GM23248 (cell line): ENCODE data around the gene GPC1. TPM values are rescaled to one million over a fixed set of nuclear protein-coding genes. Genes with fewer than 3 reads are reported as not detected.

Experiments
- DNase-seq: peaks from one replicate; pipeline ENCODE4 v3.0.0-alpha.2; 2015
- H2AFZ ChIP-seq: fragments of 200-600 bp; sonication (generic); 2 replicates; pipeline ENCODE4 v1.6.1; 2016; ENCODE audit warnings: antibody characterized with exemption
- H3F3A ChIP-seq: fragments of 200-600 bp; sonication (generic); 2 replicates; pipeline ENCODE4 v1.6.1; 2016; ENCODE audit warnings: mild to moderate bottlenecking, antibody characterized with exemption, mixed run types; ENCODE audit not compliant: insufficient read depth
- H3K27ac ChIP-seq: fragments of 200-600 bp; sonication (generic); 2 replicates; pipeline ENCODE4 v1.5.1; 2016; ENCODE audit warnings: mild to moderate bottlenecking
- H3K27me3 ChIP-seq: fragments of 200-600 bp; sonication (generic); replicated peaks from 2 replicates; pipeline ENCODE4 v1.6.1; 2016; ENCODE audit warnings: mild to moderate bottlenecking; ENCODE audit not compliant: insufficient read depth
- H3K36me3 ChIP-seq: fragments of 200-600 bp; sonication (generic); 2 replicates; pipeline ENCODE4 v1.6.1; 2016; ENCODE audit warnings: low read depth, mild to moderate bottlenecking
- H3K4me1 ChIP-seq: fragments of 200-600 bp; sonication (generic); 2 replicates; pipeline ENCODE4 v1.6.1; 2016; ENCODE audit warnings: mild to moderate bottlenecking; ENCODE audit not compliant: insufficient read depth
- H3K4me2 ChIP-seq: fragments of 200-600 bp; sonication (generic); one replicate; pipeline ENCODE4 v1.6.1; 2016; ENCODE audit warnings: mild to moderate bottlenecking; ENCODE audit not compliant: unreplicated experiment
- H3K4me3 ChIP-seq: fragments of 200-600 bp; sonication (generic); 2 replicates; pipeline ENCODE4 v1.5.1; 2016; ENCODE audit warnings: mild to moderate bottlenecking
- H3K79me2 ChIP-seq: fragments of 200-600 bp; sonication (generic); 2 replicates; pipeline ENCODE4 v1.6.1; 2016; ENCODE audit warnings: mild to moderate bottlenecking; ENCODE audit not compliant: insufficient read depth
- H3K9ac ChIP-seq: fragments of 200-600 bp; sonication (generic); 2 replicates; pipeline ENCODE4 v1.6.1; 2016; ENCODE audit warnings: mild to moderate bottlenecking
- H3K9me2 ChIP-seq: fragments of 200-600 bp; sonication (generic); 2 replicates; pipeline ENCODE4 v1.6.1; 2016; ENCODE audit warnings: mixed run types, mild to moderate bottlenecking, moderate library complexity; ENCODE audit not compliant: insufficient read depth
- H3K9me3 ChIP-seq: fragments of 200-600 bp; sonication (generic); one replicate; pipeline ENCODE4 v1.6.1; 2017; ENCODE audit warnings: low read depth
- H4K20me1 ChIP-seq: fragments of 200-600 bp; sonication (generic); 2 replicates; pipeline ENCODE4 v1.6.0; 2016; ENCODE audit not compliant: insufficient read depth
- EZH2 ChIP-seq: fragments of 200-600 bp; sonication (generic); IDR thresholded peaks from 2 replicates; pipeline ENCODE4 v1.6.1; 2018; ENCODE audit warnings: antibody characterized with exemption, mild to moderate bottlenecking; ENCODE audit not compliant: insufficient read depth, poor library complexity, severe bottlenecking
- EZH2phosphoT487 ChIP-seq: fragments of 200-600 bp; sonication (generic); IDR thresholded peaks from 2 replicates; pipeline ENCODE4 v1.6.1; 2018; ENCODE audit warnings: antibody characterized with exemption, moderate library complexity, mild to moderate bottlenecking, low read depth; ENCODE audit not compliant: insufficient read depth
- WGBS, 2 experiments: methylation state at CpG; one replicate each; pipeline ENCODE4 v1.1.6; 2015 to 2017; ENCODE audit warnings: low lambda C conversion rate in 2 of 2, low coverage in 1 of 2; ENCODE audit errors: missing lambda C conversion rate in 2 of 2; 5-methylcytosine and 5-hydroxymethylcytosine counted together
- in situ Hi-C: fragments of 300-500 bp; cut with MboI; formaldehyde crosslinking; loops from 2 replicates; pipeline ENCODE4 v1.15.0; 2020
- polyA plus RNA-seq: library from polyadenylated mRNA; unstranded; fragments of >200 nt; fragmentation: Nextera tagmentation; extraction: Ambion mirVana; gene quantifications from 2 replicates; pipeline ENCODE4 v1.2.1, GENCODE V29; 2016
- total RNA-seq: library from RNA; depleted of rRNA; stranded (reverse); fragments of >200 nt; shearing (Covaris generic); gene quantifications from 2 replicates; pipeline ENCODE4 v1.2.3, GENCODE V29; 2014

Gene GPC1
- total and polyA plus RNA-seq, 2 experiments from 2014 or later = 66.4 to 88.2 TPM

DNA sequence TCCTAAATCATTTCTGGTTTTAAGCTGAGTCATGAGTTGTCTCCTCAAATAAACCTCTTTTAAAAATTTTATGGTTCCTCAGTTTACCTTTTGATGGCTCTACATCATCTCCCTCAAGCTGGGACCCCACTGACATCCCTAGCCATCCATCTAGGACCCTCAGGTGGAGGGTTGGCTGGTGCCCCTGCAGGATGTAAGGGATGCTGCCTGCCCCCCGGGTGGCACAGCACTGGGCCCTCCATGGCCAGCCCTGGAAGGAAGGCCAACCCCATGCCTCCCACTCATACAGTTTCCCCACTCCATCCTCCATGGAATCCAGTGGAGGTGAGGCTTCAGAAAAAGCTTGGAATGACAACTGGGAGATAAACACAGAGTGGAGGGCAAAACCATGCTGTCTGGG, 17.2 kb upstream of the GPC1 start:
- 88 to 94% methylated on average over 1 of the region's 1 CpG for WGBS, 2 experiments
- Histone ChIP-seq H3K4me3 (no peak overlapping the region), H2AFZ (no peak overlapping the region), H3K4me1 (no peaks in the 10 kb centered on the region), H3K9me2 (no peaks in the 10 kb centered on the region), H3K27ac (no peak overlapping the region), H3K79me2 (no peaks in the 10 kb centered on the region), H3K9ac (no peak overlapping the region), H3K27me3 (no peaks in the 10 kb centered on the region), H4K20me1 (no peaks in the 10 kb centered on the region), H3K36me3 (no peaks in the 10 kb centered on the region), H3K9me3 (no peaks in the 10 kb centered on the region), H3F3A (no peaks in the 10 kb centered on the region), H3K4me2 (no peak overlapping the region)
- in situ Hi-C loops = no loop called here
- TF ChIP-seq EZH2 = no peak
- no peak for TF ChIP-seq EZH2phosphoT487
- DNase-seq = no peak

DNA sequence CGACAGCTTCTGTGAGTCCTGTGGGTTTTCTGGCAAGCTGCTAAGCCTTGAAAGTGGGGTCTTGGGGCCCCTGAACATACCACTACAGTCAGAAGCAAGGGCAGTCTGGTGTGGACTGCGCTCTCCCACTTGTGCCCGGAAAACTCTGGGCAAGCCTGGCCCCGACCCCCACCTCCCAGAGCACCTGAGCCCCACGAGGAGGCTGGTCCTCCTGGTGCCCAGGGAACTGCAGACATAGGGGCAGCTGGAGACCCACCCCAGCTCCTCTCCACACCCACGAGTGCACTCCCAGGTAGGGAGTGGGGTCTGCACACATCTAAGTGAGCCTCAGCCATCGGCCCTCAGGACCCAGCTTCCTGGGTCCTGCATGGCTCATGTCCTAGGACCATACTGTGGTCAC, 16.2 kb upstream of the GPC1 start:
- H3K9ac ChIP-seq = no peak overlapping the region
- TF ChIP-seq EZH2 = no peak
- no peak for TF ChIP-seq EZH2phosphoT487
- 35 to 50% methylated on average over 6 to 7 of the region's 7 CpGs for WGBS, 2 experiments
- no peaks in the 10 kb centered on the region; the same call in 1 of the 2 replicates for H3K27me3 ChIP-seq
- H3K4me3 ChIP-seq = no peak overlapping the region
- H3K36me3 ChIP-seq = no peaks in the 10 kb centered on the region
- H4K20me1 ChIP-seq = no peaks in the 10 kb centered on the region
- no peaks in the 10 kb centered on the region for H3K9me2 ChIP-seq
- no peaks in the 10 kb centered on the region for H3K79me2 ChIP-seq
- in situ Hi-C loops = no loop called here
- H3F3A ChIP-seq = no peaks in the 10 kb centered on the region
- H3K27ac ChIP-seq = no peak overlapping the region
- no peaks in the 10 kb centered on the region for H3K9me3 ChIP-seq
- H3K4me1 ChIP-seq = no peaks in the 10 kb centered on the region
- H2AFZ ChIP-seq = no peak overlapping the region
- DNase-seq = no peak
- H3K4me2 ChIP-seq = no peak overlapping the region

DNA sequence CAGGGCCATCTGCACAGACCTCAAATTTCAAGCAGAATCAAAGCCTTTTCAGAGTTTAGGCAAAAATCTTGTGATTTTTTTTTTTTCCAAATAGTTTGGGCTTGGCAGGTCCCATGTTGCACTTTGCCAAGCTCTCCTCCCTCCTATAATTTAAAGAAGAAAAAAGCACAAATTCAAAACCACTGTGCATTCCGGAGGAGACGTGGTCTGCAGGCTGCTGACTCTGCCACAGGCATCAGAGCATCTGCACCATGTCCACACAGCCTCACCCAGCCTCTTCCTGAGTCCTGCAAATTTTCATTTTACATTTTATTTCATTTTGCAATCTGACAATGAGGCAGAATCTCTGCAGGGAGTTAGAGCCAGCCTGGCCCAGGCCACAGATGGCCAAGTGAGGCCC, 15.7 kb upstream of the GPC1 start:
- no peaks in the 10 kb centered on the region for H3K36me3 ChIP-seq
- no peak overlapping the region for H2AFZ ChIP-seq
- H3K9me2 ChIP-seq = no peaks in the 10 kb centered on the region
- H3F3A ChIP-seq = no peaks in the 10 kb centered on the region
- no peaks in the 10 kb centered on the region for H3K79me2 ChIP-seq
- no peak overlapping the region for H3K27ac ChIP-seq
- no peak overlapping the region for H3K4me2 ChIP-seq
- no peaks in the 10 kb centered on the region for H3K4me1 ChIP-seq
- H4K20me1 ChIP-seq = no peaks in the 10 kb centered on the region
- WGBS, 2 experiments = 3 to 8% methylated on average over 2 of the region's 2 CpGs
- no peak overlapping the region for H3K9ac ChIP-seq
- in situ Hi-C loops = no loop called here
- H3K9me3 ChIP-seq = no peaks in the 10 kb centered on the region
- TF ChIP-seq EZH2phosphoT487 (no peak), EZH2 (no peak)
- H3K4me3 ChIP-seq = no peak overlapping the region
- DNase-seq = no peak
- no peaks in the 10 kb centered on the region; the same call in 1 of the 2 replicates for H3K27me3 ChIP-seq

DNA sequence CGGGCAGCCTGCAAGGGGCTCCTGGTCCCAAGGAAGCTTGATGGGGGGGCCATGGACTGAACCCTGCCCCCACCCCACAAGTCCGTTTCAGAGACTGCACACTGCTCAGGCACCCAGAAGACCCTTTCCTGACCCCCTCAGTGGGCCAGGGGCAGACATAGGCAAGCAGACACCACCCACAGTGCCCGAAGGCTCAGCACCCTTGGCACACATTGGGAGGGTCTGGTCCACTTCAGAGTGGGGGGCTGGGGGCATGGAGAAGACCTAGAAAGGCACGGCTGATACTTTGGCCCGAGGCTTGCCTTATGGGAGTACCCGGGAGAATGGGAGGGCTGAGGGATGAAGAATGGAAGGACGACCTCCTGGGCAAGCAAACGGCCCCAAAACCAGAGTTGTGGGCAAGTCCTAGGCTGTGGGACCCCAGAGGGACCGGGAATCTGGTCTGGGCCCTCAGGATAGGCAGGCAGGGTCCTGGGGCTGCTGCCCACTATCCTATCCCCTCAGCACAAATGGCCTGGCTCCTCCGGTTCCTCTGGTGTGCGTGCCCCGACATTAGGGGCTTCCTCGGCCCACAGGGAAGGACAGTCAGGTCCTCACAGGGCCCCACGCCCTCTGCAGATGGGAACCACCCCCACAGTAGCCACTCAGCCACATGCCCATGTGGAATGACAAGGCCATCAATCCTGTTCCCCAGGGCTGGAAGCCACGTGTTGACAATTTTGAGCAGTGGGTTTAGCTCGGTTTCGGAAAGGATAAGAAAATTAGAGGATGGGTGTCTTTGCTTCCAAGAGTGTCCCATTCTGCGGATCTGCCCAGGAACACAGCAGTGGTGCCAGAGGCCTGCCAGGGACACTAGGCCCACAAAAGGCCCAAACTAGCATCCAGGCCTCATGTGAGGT, 15.0 kb upstream of the GPC1 start:
- Histone ChIP-seq H3K36me3 (no peaks in the 10 kb centered on the region), H3K9me2 (no peaks in the 10 kb centered on the region), H2AFZ (no peak overlapping the region), H3K4me2 (no peak overlapping the region), H3K9me3 (no peaks in the 10 kb centered on the region), H3K4me3 (no peak overlapping the region), H3F3A (no peaks in the 10 kb centered on the region), H3K79me2 (no peaks in the 10 kb centered on the region), H4K20me1 (no peaks in the 10 kb centered on the region), H3K27me3 (no peaks in the 10 kb centered on the region; the same call in 1 of the 2 replicates), H3K4me1 (no peaks in the 10 kb centered on the region), H3K27ac (no peak overlapping the region), H3K9ac (no peak overlapping the region)
- in situ Hi-C loops = no loop called here
- TF ChIP-seq EZH2phosphoT487 = no peak
- no peak for TF ChIP-seq EZH2
- 60 to 63% methylated on average over 17 to 18 of the region's 18 CpGs for WGBS, 2 experiments
- DNase-seq = no peak
